ENCODE data around the gene FRMD1.

Gene FRMD1

GRCh38 chr6:168062346-168063289 lies 16.4 kb downstream of the FRMD1 start:
- TF ChIP-seq, protein P1, sequence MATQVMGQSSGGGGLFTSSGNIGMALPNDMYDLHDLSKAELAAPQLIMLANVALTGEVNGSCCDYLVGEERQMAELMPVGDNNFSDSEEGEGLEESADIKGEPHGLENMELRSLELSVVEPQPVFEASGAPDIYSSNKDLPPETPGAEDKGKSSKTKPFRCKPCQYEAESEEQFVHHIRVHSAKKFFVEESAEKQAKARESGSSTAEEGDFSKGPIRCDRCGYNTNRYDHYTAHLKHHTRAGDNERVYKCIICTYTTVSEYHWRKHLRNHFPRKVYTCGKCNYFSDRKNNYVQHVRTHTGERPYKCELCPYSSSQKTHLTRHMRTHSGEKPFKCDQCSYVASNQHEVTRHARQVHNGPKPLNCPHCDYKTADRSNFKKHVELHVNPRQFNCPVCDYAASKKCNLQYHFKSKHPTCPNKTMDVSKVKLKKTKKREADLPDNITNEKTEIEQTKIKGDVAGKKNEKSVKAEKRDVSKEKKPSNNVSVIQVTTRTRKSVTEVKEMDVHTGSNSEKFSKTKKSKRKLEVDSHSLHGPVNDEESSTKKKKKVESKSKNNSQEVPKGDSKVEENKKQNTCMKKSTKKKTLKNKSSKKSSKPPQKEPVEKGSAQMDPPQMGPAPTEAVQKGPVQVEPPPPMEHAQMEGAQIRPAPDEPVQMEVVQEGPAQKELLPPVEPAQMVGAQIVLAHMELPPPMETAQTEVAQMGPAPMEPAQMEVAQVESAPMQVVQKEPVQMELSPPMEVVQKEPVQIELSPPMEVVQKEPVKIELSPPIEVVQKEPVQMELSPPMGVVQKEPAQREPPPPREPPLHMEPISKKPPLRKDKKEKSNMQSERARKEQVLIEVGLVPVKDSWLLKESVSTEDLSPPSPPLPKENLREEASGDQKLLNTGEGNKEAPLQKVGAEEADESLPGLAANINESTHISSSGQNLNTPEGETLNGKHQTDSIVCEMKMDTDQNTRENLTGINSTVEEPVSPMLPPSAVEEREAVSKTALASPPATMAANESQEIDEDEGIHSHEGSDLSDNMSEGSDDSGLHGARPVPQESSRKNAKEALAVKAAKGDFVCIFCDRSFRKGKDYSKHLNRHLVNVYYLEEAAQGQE (IDR thresholded peaks at IDR 0.05; ENCODE audit: insufficient replicate concordance, low read depth): no peak
- TF ChIP-seq GABPA (IDR thresholded peaks at IDR 0.05; ENCODE audit: low read depth) (no peak), SPI1 (IDR thresholded peaks at IDR 0.05; ENCODE audit: borderline replicate concordance, low read depth) (no peak), CTCF (IDR thresholded peaks at IDR 0.05; ENCODE audit: insufficient read depth, low read length) (no peak), POLR2AphosphoS5 (IDR thresholded peaks at IDR 0.05; ENCODE audit: low read depth) (no peak)
- no peak overlapping the region for H3K4me3 ChIP-seq (replicated peaks; ENCODE audit: insufficient read depth, low read length)
- no peak for DNase-seq (ENCODE audit: low read depth in 1 of 2, low spot score in 1 of 2)
- no peak overlapping the region for H3K27ac ChIP-seq (replicated peaks)
- H3K27me3 ChIP-seq (ENCODE audit: insufficient read depth, poor library complexity, severe bottlenecking): no peaks in the 10 kb centered on the region

DNA sequence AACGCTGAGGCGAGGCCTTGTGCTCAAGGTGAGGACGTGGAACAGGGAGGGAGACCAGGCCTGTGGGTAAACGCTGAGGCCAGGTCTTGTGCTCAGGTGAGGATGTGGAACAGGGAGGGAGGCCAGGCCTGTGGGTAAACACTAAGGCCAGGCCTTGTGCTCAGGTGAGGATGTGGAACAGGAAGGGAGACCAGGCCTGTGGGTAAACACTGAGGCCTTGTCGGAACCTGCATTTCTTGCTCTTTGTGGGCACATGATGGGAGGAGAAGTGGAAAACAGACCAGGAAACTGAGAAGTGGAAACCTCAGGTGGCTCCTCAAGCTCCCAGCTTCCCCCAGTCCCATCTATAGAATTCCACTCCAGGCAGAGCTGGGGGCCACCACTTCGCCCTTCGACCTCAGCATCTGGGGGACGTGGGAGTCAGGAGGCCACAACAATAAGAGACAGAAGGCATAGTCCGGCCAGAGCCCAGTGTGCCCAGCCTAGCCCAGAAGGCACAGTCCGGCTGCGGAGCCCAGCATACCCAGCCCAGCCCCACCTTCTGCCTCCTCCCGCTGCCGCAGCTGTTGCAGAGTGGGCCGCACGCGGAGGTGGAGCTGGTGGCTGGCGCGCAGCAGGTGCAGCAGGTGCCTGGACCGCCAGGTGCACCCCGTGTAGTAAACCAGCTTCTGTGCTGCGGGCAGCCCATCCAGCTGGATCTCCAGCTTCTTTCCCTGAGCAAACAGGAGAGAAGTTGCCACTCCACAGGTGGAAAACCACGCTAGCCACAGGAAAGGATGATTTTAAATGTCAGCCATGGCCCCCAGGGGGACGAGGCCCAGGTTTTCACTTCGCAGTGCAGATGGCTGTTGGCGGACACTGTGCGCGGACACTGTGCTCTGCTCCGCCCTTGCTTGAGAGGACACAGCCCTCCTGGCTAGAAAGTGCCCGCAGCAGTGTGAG lies 17.5 kb downstream of the FRMD1 start:
- DNase-seq (ENCODE audit: low read depth in 1 of 2, low spot score in 1 of 2): no peak
- Histone ChIP-seq H3K27me3 (ENCODE audit: insufficient read depth, poor library complexity, severe bottlenecking) (no peaks in the 10 kb centered on the region), H3K4me3 (replicated peaks; ENCODE audit: insufficient read depth, low read length) (no peak overlapping the region), H3K27ac (replicated peaks) (no peak overlapping the region)
- no peak for TF ChIP-seq GABPA (IDR thresholded peaks at IDR 0.05; ENCODE audit: low read depth)
- no peak for TF ChIP-seq SPI1 (IDR thresholded peaks at IDR 0.05; ENCODE audit: borderline replicate concordance, low read depth)
- TF ChIP-seq CTCF (IDR thresholded peaks at IDR 0.05; ENCODE audit: insufficient read depth, low read length): no peak
- TF ChIP-seq POLR2AphosphoS5 (IDR thresholded peaks at IDR 0.05; ENCODE audit: low read depth): no peak
- TF ChIP-seq, protein P1 (IDR thresholded peaks at IDR 0.05; ENCODE audit: insufficient replicate concordance, low read depth): no peak

DNA sequence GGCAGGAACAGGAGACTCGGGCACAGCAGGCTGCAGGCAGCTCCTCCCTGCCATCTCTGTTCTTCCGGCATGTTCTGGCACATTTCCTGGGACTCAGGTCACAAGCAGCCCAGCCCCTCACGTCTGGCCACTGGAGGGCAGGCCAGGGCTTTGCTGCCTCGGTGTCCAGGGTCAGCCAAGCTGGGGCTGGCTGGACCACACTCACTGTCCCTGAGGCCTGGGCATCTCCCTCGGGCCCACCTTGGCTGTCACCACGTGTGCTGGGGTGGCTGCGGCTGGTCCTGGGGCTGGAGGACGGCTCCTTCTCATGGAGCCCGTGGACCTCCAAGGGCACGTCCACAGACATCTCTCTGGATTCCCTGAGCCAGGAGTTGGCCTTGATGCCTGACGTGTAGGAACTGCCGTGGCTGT lies 18.5 kb downstream of the FRMD1 start:
- no peaks in the 10 kb centered on the region for H3K27me3 ChIP-seq (ENCODE audit: insufficient read depth, poor library complexity, severe bottlenecking)
- TF ChIP-seq SPI1 (IDR thresholded peaks at IDR 0.05; ENCODE audit: borderline replicate concordance, low read depth): no peak
- no peak for TF ChIP-seq CTCF (IDR thresholded peaks at IDR 0.05; ENCODE audit: insufficient read depth, low read length)
- TF ChIP-seq, protein P1 (IDR thresholded peaks at IDR 0.05; ENCODE audit: insufficient replicate concordance, low read depth): no peak
- TF ChIP-seq POLR2AphosphoS5 (IDR thresholded peaks at IDR 0.05; ENCODE audit: low read depth): no peak
- no peak for TF ChIP-seq GABPA (IDR thresholded peaks at IDR 0.05; ENCODE audit: low read depth)
- H3K4me3 ChIP-seq (replicated peaks; ENCODE audit: insufficient read depth, low read length): no peak overlapping the region
- DNase-seq (ENCODE audit: low read depth in 1 of 2, low spot score in 1 of 2): no peak
- H3K27ac ChIP-seq (replicated peaks): no peak overlapping the region
